GM12801 (cell line): ENCODE data around the gene DSTYK.

Source experiments
- CTCF ChIP-seq: IDR thresholded peaks from one replicate; pipeline ENCODE4 v1.5.1; 2011; ENCODE audit warnings: control low read depth; ENCODE audit not compliant: insufficient read length; ENCODE audit errors: extremely low read depth

Gene DSTYK

GRCh38 chr1:205230982-205231381 is 19.5 kb upstream of the DSTYK start:
- no peak for TF ChIP-seq CTCF

DNA sequence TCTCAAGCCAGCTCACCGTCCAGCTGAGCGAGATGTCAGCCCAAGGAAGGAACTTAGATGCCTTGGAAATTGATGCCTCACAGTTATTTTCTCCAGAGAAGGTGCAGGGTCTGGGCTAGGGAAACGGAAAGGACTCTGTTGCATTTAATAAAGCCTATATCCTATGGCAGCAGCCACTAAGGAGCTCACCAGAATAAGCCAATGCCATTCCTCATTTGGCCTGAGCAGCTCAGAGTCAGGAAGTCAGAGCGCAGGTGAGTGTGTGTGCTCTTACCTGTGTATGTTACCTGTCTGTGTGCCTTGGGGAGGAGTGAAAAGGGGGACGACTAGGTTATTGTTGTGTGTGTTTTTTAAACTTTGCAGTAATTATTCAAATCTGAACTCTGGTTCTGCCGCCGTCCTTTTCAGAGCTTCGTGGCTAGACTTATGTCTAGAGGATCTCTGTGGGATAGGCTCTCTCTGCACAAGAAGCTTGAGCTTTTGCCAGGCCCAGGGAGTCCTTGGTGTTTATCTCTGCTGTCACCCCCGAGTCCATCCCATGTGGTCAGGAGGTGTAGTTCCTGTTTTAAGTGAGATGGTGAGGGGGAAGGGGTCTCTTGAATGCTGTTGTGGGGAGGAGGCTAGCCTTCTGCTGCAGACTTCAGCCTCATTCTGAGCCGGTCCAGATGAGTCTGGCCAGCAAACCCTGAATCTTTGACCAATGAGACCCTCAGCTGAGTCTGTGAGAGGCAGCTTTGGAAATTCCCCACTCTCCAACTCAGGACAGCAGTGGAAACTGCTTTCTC is 18.6 kb upstream of the DSTYK start:
- no peak for TF ChIP-seq CTCF

GRCh38 chr1:205229399-205229871 is 17.9 kb upstream of the DSTYK start:
- TF ChIP-seq CTCF = no peak

- no peak for TF ChIP-seq CTCF
Observed at GRCh38 chr1:205228093-205228521, 16.6 kb upstream of the DSTYK start.

GRCh38 chr1:205227584-205228013 is 16.1 kb upstream of the DSTYK start, which contains the start of gene TMCC2:
TSS of gene TMCC2 (plus strand) at chr1:205227946. CDS start at chr1:205228565, 619 bp downstream.
- TF ChIP-seq CTCF = no peak

GRCh38 chr1:205226868-205227583 is 15.5 kb upstream of the DSTYK start:
- TF ChIP-seq CTCF = no peak
